Daoy (cell line): ENCODE measurements around the gene FILIP1. TPM values are rescaled to one million over a fixed set of nuclear protein-coding genes. Genes with fewer than 3 reads are reported as not detected.

Experiments used
- DNase-seq: peaks from one replicate; pipeline ENCODE4 v3.0.0-alpha.2; 2015; ENCODE audit warnings: low read depth
- total RNA-seq: library from RNA; depleted of rRNA; stranded (reverse); fragments of >200 nt; shearing (Covaris generic); gene quantifications from 2 replicates; pipeline ENCODE4 v1.2.3, GENCODE V29; 2014

The FILIP1 gene
- total RNA-seq, 1 experiment from 2014 or later, result 0.40 TPM

- DNase-seq, result no peak
Measured at GRCh38 chr6:75495011-75495410, 1.4 kb upstream of the FILIP1 start.

- no peak for DNase-seq
Measured at GRCh38 chr6:75494290-75494689, 690 bp upstream of the FILIP1 start.

GRCh38 chr6:75492386-75493153 lies 1.0 kb downstream of the FILIP1 start:
- DNase-seq, result no peak

- DNase-seq, result no peak
Measured at GRCh38 chr6:75491291-75491690, 2.3 kb downstream of the FILIP1 start.

- no peak for DNase-seq
Measured at GRCh38 chr6:75490706-75491105, 2.9 kb downstream of the FILIP1 start.

GRCh38 chr6:75489025-75489424 lies 4.6 kb downstream of the FILIP1 start:
- no peak for DNase-seq

GRCh38 chr6:75488033-75488432 lies 5.6 kb downstream of the FILIP1 start:
- no peak for DNase-seq

GRCh38 chr6:75486850-75487518 lies 6.6 kb downstream of the FILIP1 start:
- no peak for DNase-seq

- DNase-seq, result no peak
Measured at GRCh38 chr6:75484535-75484934, 9.1 kb downstream of the FILIP1 start.

GRCh38 chr6:75483136-75483952 lies 10.3 kb downstream of the FILIP1 start:
- DNase-seq, result no peak

- no peak for DNase-seq
Measured at GRCh38 chr6:75481936-75482593, 11.5 kb downstream of the FILIP1 start.

- no peak for DNase-seq
Measured at GRCh38 chr6:75481394-75481793, 12.2 kb downstream of the FILIP1 start.

GRCh38 chr6:75480425-75480824 lies 13.2 kb downstream of the FILIP1 start:
- no peak for DNase-seq

GRCh38 chr6:75479712-75480111 lies 13.9 kb downstream of the FILIP1 start:
- DNase-seq, result no peak

- no peak for DNase-seq
Measured at GRCh38 chr6:75478929-75479328, 14.7 kb downstream of the FILIP1 start.

GRCh38 chr6:75472885-75473284 lies 20.7 kb downstream of the FILIP1 start:
- no peak for DNase-seq

- no peak for DNase-seq
Measured at GRCh38 chr6:75467966-75468365, 25.6 kb downstream of the FILIP1 start.

GRCh38 chr6:75467284-75467683 lies 26.3 kb downstream of the FILIP1 start:
- DNase-seq, result no peak

GRCh38 chr6:75466636-75467035 lies 27.0 kb downstream of the FILIP1 start:
- no peak for DNase-seq

- DNase-seq, result no peak
Measured at GRCh38 chr6:75463908-75464307, 29.7 kb downstream of the FILIP1 start.

- DNase-seq, result no peak
Measured at GRCh38 chr6:75463061-75463460, 30.5 kb downstream of the FILIP1 start.

GRCh38 chr6:75460681-75461080 lies 32.9 kb downstream of the FILIP1 start:
- no peak for DNase-seq
